HG03108 (cell line): ENCODE results near the gene OMG.
"Not testable (repeated sequence)": the region's sequence is repeated elsewhere in the genome, so short reads cannot be mapped to it uniquely, and the experiment has no call there.

ENCODE experiments used
- ATAC-seq: cut with Tn5 transposase; IDR thresholded peaks from one replicate; pipeline ENCODE4 v1.9.1; 2021; ENCODE audit warnings: moderate library complexity; ENCODE audit not compliant: unreplicated experiment

OMG gene

GRCh38 chr17:31269036-31269577 is 27.9 kb downstream of the OMG start:
- ATAC-seq = no peak

DNA sequence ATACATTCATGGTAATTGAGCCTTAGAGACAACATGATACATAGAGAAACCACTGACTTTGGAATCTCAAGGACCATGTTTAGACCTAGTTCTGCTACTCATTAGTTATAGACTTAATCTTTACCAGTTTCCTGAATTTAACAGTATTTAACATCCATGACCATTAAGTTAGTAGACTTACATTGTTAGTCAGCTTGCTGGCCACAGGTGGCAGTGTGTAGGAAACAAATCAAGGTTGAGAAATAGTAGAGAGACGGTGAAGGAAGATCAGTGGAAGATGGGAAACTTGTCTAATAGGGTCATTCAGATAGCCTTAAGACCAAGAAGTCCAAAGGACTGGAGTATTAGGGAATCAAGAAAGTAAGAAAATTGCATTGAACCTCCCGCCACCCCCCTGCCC is 31.0 kb downstream of the OMG start:
- no peak for ATAC-seq

GRCh38 chr17:31262923-31263322 is 34.1 kb downstream of the OMG start:
- ATAC-seq = not testable (repeated sequence)

DNA sequence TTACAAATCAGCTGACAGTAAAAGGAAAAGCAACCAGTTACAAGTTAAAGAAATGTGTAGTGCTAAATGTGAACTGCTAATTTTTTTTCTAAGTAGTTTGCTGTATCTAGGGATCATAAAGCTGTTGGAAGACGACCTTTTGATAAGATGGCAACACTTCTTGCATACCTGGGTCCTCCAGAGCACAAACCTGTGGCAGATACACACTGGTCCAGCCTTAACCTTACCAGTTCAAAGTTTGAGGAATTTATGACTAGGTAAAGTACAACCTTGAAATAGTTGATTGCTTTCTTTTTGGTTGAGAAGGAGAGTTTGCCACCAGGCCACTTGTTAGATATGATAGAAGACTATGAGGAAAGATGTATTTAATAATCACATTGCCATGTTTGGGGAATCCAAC is 35.4 kb downstream of the OMG start:
- no peak for ATAC-seq

DNA sequence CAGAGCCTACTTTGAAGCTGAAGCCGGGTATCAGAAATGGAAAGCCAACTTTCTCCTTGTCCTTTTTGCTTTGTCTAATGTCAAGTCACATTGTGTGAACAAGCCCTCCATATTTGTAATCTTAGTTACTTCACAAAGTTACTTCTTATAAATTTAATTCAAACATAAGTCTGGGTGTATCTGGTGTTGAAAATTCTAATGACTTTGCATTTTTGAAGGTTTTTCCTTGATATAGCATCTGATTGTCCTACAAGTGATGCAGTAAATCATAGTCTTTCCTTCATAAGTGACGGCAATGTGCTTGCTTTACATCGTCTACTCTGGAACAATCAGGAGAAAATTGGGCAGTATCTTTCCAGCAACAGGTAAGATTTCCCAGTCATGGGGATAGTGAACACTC is 36.9 kb downstream of the OMG start:
- ATAC-seq = no peak

- no peak for ATAC-seq
Observed at GRCh38 chr17:31256936-31257335, 40.1 kb downstream of the OMG start.

- no peak for ATAC-seq
Observed at GRCh38 chr17:31254654-31255053, 42.4 kb downstream of the OMG start.

DNA sequence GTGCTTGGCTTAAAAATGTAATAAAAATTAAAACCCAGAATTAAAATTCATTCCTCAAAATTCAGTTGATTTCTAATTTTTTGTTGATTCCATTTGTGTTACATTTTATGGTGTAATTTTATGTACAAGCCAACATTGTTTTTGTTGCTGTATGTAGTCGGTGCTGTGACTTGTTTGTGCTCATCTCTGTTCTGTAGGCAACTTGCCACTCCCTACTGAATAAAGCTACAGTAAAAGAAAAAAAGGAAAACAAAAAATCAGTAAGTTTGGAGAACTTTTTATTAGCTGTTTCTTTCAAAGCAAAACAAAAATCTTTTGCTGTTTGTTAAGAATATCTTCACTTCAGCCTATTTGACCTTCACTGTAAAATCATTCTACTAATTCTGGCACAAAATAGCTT is 44.3 kb downstream of the OMG start:
- no peak for ATAC-seq

GRCh38 chr17:31251970-31252328 is 45.1 kb downstream of the OMG start:
- no peak for ATAC-seq

DNA sequence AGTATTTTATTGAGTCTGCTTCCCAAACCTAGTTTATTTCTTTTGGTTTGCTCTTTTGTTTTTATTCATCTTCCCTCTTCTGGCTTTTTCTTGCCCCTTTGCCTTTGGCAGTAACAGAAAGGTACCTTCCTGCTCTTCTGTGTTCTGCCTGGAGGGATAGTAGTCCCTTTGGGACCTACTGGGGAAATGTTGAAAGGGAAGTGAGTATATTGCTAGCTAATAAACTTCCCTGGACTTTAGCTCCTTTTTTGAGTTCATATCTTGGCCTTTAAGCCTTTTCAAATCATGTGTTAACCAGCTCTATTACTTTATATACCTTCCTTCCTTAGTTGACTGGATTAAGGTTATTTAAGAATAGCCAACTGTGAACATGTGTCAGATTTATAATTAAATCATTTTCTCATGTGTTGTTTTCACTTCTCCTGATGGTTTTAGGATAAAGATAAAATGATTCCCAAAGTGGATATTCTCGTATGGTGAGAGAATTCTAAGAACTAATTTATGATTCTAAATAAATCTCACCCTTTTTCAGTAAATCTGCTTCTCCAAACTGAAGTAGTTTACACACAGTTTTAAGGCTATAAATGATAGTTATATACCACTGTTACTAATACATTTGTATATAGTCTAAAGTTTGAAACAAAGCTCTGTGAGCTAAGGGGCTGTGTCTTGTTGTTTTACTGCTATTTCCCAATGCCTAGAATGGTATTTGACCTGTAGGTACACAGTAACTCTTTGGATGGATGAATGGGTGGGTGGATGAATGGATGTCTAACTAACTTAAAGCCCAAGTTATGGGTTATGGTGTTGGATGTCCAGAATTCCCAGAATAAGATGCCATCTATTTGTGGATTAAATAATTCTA is 45.7 kb downstream of the OMG start:
- ATAC-seq = no peak

DNA sequence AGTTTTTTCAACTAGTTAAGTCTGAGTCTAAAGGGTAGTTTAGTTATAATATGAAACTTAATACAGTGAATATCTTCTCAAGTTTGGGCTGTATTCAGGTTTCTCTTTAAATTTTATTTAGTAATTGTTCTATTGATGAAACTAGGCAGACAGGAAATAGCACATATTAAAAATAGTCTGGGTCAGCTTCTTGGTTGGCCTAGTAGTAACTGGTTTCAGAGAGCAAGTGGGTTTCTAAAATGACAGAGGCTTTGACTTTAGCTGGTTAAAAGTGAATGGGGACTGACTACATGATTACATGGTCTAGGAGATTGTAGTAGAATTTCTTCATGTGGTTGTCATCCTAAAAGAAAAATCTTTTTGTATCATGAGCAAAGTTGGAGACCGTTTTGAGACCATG is 46.8 kb downstream of the OMG start:
- ATAC-seq = peak; percentile 59

- no peak for ATAC-seq
Observed at GRCh38 chr17:31249835-31250141, 47.3 kb downstream of the OMG start.

DNA sequence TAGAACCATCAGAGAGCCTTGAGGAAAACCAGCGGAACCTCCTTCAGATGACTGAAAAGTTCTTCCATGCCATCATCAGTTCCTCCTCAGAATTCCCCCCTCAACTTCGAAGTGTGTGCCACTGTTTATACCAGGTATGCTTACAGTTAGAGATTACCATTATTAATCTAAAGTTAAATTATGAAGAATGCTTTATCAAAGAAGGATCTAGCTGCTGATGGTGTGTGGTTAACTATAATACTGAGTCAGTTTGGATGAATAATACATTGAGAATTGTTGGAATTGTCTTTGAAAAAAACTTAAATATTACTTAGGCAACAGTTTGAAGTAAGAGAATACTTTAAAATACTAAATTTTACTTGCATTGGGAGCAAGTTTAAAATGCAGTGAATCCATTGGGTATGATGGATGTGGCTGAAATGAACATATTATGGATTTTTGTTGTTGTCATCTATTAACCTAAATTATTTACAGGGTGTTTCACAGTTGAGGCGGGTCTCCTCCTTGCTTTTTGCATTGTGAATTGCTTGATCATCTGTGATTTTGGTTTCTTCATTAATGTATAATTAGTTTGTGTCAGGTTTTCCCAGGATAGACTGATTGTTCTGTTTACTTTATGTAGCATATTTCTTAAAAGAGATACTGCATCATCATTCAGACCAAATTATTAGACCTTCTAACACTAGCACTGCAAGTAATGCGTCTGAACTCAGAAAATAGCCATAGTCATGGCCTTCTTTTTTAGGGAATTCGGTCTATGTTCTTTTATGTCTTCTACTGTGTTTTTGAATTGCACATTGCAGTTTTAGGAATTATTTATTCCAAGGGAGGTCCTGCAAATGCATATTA is 47.8 kb downstream of the OMG start:
- ATAC-seq = no peak
